Measurements from ENCODE around the gene FAM221B.

- no peak for TF ChIP-seq POLR2A (IDR thresholded peaks at IDR 0.05)
- TF ChIP-seq, protein P1, sequence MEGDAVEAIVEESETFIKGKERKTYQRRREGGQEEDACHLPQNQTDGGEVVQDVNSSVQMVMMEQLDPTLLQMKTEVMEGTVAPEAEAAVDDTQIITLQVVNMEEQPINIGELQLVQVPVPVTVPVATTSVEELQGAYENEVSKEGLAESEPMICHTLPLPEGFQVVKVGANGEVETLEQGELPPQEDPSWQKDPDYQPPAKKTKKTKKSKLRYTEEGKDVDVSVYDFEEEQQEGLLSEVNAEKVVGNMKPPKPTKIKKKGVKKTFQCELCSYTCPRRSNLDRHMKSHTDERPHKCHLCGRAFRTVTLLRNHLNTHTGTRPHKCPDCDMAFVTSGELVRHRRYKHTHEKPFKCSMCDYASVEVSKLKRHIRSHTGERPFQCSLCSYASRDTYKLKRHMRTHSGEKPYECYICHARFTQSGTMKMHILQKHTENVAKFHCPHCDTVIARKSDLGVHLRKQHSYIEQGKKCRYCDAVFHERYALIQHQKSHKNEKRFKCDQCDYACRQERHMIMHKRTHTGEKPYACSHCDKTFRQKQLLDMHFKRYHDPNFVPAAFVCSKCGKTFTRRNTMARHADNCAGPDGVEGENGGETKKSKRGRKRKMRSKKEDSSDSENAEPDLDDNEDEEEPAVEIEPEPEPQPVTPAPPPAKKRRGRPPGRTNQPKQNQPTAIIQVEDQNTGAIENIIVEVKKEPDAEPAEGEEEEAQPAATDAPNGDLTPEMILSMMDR (IDR thresholded peaks at IDR 0.05), result no peak
Observed at GRCh38 chr9:35783418-35783817, 45.1 kb downstream of the FAM221B start.

Measured in Peyer's patch (tissue), 4 donors.